Testis (tissue), 2 donors: Measurements from ENCODE around the gene L3MBTL3.

Experiments
- CTCF ChIP-seq, 3 experiments: fragments of 450-650 bp in 2 of 3; fragments of 200-600 bp in 1 of 3; sonication (generic) in 1 of 3; IDR thresholded peaks; one replicate each; pipeline ENCODE4 v1.5.1; 2016 to 2019; ENCODE audit warnings: antibody characterized with exemption in 3 of 3, mild to moderate bottlenecking in 2 of 3, moderate library complexity in 1 of 3
- POLR2A ChIP-seq: fragments of 450-650 bp; IDR thresholded peaks from one replicate; pipeline ENCODE4 v1.6.1; 2017; ENCODE audit warnings: antibody characterized with exemption, mild to moderate bottlenecking, moderate library complexity

DNA sequence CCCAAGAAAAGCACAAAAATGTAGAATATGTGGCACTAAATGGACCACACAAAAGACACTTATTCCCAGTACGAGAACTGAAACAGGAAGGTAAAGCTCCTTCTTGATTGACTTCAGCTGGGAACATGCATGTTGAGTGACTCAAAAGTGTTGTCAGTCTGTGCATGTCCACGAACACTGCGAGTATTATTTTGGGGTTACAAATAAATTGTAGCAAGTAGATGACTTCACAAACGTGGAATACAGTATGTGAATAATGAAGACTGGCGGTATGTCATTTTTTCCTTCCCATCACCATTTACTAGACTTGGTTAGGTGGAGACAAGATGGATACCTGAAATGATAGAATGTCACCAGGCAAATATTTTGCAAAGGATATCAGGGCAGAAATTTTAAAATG is 45.4 kb downstream of the L3MBTL3 start:
- TF ChIP-seq CTCF (IDR thresholded peaks at IDR 0.05) (no peak), POLR2A (no peak)
